GM10847 (cell line): ENCODE measurements around the gene RNLS.

Experiments used
- POLR2A ChIP-seq: IDR thresholded peaks from 2 replicates; pipeline ENCODE4 v1.6.1; 2011; ENCODE audit not compliant: insufficient read length; ENCODE audit errors: extremely low read depth

RNLS gene

DNA sequence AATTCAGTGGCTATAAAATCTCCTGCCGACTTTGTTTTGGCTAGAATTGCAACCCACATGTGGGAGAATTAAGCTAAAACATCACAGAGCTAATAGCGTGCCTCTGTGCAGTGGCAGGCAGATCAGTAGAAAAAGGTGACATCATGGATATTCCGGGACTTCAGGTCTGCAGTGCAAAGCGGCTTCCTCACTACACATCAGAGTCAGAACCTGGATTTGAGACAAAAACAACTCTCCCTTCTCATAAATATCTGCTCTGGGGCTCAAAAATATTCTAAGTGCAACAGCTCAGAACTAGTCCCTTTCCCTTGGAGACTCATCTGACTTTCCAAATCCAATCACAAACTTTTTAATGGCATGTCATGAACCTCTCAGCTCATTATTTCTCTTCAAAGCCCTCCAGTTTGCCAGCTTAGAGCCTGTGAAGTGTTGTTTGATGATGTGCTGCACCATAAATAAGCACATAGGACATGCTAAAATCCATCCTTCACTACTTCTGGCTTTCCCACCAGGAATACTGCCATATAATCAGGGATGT is 337.1 kb downstream of the RNLS start:
- TF ChIP-seq POLR2A: no peak

DNA sequence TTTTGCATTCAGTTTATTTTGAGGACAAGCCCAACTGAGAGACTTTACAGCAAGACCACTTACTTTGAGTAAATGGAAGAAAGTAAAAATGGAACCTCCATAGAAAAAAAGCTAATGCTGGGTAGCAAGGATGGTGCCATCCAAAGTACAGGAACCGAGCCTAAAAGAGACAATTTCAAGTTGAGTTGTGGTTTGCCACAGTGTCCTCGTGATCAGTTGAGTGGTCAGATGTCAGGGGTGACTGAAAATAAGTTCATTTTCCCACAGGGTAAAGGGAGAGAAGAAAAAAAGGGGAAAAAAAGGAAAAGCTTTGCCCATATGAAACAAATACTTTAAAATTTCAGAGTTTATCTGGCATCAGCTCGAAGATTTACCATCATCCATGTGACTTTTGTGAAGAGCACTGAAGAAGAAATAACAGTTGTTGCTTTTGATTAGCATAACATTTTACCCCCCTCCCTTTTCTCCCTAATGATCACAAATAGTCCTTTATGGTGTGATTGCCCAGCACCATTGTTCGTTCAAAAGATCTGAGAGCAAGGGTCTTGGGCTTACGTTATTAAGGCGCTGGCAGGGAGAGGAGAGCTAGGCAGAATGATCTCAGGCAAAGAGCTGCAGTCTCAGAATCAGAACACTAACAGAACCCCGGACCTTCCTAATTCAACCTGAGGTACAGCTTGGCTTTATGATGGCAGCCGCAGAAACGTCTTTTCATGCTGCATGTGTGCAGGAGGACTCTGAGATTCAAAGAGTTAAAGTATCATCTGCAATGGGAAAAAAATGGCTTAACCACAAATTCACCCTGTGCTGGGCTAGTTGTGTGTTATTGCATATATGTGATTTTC is 338.1 kb downstream of the RNLS start:
- no peak for TF ChIP-seq POLR2A

DNA sequence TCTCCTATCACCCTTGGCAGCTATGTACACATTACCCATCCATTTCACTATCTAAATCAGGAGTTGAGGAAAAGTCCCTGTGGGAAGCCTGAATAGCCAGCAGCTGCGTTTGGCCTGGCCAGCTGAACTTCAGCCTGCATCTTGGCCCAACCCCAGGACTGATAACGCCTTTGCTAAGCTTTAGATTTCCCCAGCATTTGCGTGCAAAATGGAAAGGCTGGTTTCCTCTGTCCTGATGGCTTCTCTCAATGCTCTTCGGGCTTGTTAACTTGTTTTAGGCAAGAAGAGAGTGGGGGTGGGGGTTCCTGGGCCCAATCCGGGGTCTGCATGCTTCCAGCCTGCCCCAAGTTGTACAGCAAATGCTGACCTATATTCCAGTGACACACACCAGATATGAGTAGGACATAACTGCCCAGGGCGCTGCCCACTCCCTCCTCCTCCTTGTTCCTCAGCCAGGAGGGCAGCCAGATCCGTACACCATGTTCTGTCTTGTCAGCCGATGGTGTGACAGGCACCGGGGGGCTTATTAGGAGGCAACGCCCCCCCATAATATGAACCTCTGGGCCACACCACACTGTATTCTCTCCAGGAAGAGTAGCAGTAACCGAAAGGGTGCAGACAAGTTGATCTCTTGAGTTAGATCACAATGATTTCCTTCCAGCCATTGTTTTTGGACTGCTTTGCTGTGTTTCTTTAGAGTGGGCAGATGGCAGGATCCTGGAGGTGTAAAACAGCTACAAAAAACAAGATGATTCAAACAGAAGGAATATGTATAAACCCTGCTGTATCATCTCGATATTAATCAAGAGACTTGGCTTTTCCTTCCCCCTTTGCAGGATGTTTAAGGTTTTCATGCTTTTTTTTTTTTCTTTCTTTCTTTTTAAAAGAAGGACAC is 339.0 kb downstream of the RNLS start:
- no peak for TF ChIP-seq POLR2A

DNA sequence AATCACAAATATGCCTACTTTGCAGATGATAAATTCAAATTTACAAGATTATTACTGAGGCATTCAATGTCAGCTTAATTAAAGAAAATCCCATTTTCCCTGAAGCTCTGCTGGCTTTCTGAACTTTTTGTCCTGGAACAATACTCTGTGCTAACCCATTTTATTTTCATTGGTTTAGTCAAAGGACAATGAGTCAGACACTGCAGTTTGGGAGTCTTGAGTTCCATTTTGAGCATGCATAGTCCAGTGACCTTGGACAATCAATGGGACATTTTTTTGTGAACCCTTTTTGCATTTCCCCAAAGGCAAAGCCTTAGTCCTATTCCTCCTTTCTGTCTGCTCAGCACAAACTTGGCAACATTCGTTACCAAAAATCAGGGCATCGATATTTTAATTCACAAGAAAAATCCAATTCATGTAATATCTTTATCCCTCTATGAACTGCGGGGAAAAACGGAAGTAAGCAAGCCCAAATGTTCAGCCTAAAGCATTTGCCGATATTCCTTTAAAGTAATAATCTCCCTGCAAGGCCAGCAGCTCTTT is 339.8 kb downstream of the RNLS start:
- no peak for TF ChIP-seq POLR2A

DNA sequence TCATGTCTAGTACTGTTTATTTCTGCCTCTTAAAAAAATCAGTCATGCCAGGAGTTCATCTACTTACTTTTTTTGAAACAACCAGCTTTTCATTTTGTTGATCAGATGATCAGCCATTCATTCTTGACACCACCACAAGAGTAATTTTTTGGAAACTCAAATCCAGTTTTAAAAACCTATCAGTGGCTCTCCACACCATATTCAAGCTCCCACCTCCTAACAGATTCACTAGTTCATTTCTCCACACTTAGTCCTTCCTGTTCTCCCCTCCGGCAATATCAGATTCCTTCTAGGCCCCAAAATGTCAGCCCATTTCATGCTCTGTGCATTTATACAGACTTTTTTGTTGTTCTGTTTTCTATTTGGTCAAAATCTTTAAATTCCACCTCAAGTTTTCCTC is 341.6 kb downstream of the RNLS start:
- no peak for TF ChIP-seq POLR2A

DNA sequence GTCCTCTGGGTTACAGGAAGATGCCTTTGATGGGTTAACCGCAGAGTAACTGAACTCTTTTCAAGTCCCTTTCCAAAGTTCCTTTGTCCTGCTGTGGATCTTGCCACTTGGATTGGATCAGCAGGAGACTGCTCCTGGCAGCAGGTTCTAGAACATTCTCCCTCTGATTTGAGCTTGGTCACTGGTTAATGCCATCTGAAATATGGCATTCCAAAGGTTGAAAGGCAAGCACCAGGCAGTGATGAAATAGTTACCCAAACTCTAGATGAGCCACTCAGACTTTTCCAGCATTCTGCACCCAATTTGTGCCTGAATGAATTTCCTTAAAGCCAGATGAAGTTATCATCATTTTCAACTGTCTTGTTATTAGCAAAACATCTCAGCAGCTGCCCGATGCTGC is 343.9 kb downstream of the RNLS start:
- TF ChIP-seq POLR2A: no peak

DNA sequence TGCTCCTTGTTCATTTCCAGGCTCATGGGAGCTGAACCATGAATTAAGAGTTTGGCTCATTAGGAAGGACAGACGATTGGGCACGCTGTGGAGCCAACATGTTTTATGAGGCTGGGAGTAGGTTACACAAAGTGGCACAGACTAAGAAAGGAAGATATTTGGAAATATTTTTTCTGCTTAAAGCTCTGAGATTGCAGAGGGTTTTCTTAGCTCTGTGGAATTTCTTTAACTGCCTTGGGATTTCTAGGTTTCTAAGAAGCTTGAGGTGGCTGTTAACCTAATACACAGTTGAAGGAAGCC is 344.6 kb downstream of the RNLS start:
- no peak for TF ChIP-seq POLR2A

DNA sequence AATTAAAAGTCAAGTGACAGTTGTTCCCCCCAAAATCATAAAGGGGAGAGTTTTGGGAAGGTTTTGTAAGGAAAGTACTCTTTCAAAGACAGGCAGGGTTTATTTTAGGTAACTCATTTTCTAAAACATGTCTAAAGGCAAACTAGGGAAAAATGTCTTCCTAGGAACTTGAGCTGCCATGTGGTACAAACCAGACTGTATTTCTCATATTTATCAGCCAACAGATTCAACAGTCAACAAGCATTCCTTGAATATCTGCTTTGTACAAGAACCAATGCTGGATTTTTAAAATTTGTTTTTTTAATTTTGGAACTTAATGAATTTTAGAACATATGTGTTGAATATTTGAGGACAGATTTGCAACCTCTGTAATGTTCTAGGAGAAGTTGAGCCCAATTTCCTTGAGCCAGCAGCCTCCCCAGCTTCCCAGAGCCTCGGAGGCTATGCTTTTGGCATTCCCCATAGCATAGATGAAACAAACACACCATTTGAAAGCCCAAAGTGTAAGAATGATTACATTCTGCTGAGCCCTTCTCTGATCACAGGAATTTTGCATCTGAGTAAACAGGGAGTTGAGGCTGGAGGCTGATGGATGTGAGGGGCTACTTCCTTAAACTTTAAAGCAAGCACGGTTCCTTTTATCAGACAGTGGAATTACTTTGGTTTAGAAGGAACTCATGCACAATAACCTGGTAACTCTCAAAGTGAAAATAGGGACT is 345.1 kb downstream of the RNLS start:
- no peak for TF ChIP-seq POLR2A

DNA sequence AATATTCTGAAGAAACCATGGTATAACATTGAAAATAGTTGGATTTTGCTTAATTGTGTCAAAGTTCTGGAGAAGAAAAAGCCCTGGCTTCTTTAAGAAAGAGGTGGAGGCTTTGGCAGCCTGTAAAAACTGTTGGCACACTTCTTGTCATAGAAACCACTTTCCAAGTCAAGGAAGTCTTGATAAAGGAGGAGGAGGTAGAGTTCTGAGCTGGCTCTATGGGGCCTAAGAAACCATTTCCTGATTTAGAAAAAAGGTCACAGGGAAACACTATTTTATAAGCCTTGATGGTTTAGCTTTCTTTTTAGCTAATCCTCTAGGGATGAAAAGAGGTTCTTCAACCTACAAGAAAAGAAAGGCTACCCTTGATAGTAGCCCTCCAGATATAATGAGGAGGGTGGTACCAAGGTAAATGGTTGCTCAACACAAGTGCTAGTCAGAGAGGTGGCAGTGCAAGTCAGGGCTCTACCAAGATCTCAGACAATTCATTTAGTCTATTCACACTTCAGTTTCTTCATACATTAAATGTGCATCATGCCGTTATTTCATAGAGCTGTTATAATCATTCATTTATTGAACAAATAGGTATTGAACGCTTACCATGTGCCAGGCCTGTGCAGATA is 346.9 kb downstream of the RNLS start:
- no peak for TF ChIP-seq POLR2A

DNA sequence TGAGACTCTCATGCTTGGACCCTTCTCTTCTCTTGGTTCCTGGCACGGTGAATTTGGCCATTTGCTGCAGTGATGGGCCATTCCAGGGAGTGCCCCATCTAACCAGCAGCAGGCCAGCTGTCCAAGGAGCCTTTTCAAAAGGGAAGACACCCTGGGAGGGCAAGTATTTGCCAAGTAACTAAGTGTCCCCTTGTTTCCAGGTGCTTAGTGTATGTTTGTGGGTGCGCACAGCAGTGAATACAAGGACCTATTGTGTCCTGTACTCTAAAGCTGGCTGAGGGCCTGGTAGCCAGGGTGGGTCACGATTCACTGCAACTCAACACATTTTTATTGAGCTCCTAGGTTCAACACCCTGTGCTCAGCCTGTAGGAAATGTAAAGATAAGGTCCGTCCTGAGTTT is 348.8 kb downstream of the RNLS start:
- no peak for TF ChIP-seq POLR2A

DNA sequence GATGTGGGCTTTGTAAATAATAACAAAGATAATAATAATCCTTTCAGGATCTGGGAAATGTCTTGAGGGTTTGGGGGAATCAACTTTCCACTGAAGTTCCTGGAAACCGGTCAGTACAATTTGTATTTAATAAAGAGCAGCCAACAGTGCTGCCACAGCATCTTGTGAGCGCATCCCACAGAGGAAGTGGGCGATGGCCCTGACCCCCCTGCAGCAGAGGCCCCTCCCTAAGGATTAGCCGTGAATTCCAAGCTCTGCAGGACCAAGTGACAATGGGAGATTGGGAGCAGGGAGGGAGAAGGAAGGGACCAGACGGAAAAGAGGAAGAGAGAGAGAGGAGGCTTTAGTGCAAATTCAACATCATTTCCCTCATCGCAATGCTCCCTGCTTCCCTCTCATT is 349.2 kb downstream of the RNLS start:
- TF ChIP-seq POLR2A: no peak

DNA sequence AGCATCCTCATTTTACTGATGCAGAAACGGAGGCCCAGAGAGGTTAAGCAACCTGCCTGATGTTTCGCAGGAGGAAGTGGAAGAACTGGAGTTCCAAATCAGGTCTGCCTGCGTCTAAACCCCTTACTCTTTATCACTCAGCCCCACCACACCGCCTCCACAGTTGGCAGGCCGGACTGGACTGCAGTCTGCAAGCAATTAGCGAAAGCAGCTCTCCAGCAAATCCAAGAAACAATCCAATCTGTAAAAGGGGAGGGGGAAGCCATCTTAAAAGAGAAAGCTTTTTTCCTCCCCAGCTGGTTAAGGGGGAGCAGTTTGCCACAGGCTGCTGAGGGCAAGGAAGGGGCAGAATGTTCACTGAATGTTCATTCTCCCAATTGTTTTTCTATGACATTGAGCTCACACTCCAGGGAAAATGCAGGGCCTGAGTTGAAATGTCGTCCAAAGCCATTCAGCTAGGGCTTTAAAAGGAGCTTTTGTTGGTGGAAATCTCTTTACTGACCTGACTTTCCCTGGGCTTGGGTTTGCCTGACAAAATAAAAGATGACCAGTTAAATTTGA is 350.1 kb downstream of the RNLS start:
- no peak for TF ChIP-seq POLR2A

DNA sequence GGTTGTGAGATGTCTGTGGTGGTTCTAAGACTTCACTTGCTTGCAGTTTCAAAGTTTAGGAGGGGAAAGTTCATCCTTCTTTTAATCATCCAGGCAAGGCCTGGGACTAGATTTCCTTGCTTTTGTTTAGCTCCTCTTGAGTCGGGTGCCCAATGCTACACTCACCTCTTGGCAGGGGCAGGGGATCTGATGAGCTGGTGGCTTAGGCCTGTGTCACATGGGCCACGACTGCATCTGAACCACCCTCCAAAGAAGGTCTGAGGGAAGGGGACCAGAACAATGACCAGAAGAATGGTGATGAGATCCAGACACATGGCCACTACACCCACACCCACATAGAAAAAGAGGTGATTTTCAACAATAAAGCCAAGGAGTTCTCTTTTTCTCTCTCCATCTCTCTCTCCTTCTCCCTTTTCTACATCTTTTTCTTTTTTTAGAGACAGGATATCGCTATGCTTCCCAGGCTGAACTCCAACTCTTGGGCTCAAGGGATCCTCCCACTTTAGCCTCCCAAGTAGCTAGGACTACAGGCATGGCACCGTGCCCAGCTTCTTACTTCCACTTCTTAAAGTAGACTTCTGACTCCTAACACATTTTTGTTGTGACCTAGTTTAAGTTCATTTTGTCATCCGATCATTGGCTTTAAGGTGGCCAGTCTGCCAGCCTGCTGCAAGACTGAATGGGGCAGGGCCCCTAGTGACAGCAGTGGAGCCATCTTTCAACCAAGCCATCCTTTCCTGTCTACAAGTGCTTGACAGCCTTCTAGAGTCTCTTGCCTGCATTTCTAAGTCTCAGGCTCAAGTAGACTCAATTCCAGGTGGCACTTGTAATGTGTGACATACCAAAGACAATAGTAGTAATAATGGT is 350.9 kb downstream of the RNLS start:
- TF ChIP-seq POLR2A: no peak

DNA sequence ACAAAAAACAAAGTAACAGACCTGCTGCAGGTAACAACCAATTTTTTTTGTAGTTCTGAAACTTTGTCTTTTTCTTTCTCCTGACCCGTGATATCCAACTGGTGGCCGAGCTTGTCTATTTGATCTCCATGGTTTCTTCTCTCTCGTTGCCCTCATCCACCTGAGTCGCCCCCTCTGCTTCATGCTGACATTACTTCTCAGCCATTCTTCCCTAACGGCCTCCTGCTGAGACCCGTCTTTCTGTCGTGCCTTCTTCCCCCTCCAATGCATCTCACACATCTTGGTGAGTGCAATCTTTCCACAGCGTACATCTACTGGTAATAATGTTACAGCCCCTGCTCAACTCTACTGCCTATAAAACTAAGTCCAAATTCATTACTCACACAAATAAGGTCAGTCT is 352.9 kb downstream of the RNLS start:
- TF ChIP-seq POLR2A: no peak

DNA sequence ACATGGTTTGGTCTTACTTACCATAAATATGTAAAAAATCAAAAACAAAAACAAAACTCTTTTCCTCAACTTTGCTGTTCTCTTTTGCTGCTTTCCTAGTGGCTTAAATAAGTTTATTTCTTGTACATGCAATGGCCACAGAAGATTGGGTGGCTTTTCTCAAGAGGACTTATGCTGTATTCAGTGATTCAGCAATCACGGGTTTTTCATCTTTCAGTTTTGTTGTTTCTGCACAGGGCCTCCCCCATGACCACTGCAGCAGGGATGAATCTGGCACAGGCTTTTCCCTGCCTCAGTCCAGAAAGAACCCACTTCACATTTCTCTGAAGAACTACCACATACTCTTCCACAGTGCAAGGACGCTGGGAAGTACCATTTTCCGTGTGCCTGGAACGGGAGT is 355.0 kb downstream of the RNLS start:
- TF ChIP-seq POLR2A: no peak
